Left ventricle myocardium inferior (tissue), 1 donor: Measurements from ENCODE around the gene TTYH3. TPM values are rescaled to one million over a fixed set of nuclear protein-coding genes. Genes with fewer than 3 reads are reported as not detected.
"Not testable (repeated sequence)": the region's sequence is repeated elsewhere in the genome, so short reads cannot be mapped to it uniquely, and the experiment has no call there.

Source experiments
- DNase-seq: peaks from one replicate; pipeline ENCODE4 v3.0.0-alpha.2; 2020
- H3K27ac ChIP-seq: fragments of 200-600 bp; replicated peaks from 2 replicates; pipeline ENCODE4 v1.8.0; 2021
- H3K27me3 ChIP-seq: fragments of 200-600 bp; 2 replicates; pipeline ENCODE4 v1.8.0; 2021; ENCODE audit warnings: low read depth
- H3K36me3 ChIP-seq: fragments of 200-600 bp; 2 replicates; pipeline ENCODE4 v1.8.0; 2021
- H3K4me1 ChIP-seq: fragments of 200-600 bp; 2 replicates; pipeline ENCODE4 v1.8.0; 2021
- H3K4me3 ChIP-seq: fragments of 200-600 bp; 2 replicates; pipeline ENCODE4 v1.8.0; 2021; ENCODE audit warnings: mild to moderate bottlenecking, moderate library complexity
- H3K9me3 ChIP-seq: fragments of 200-600 bp; replicated peaks from 2 replicates; pipeline ENCODE4 v1.8.0; 2021
- intact Hi-C: fragments of 100-400 bp; cut with micrococcal nuclease; formaldehyde crosslinking; loops from one replicate; pipeline ENCODE4 v1.11.0; 2022
- total RNA-seq: library from RNA; stranded (reverse); fragmentation: NEBNext Ultra II Directional; extraction: Animal tissue kit (Norgen Biotek cat#: 25700); gene quantifications from one replicate; pipeline ENCODE4 v1.2.1, GENCODE V29; 2021
- TF ChIP-seq, protein P1 (sequence below): fragments of 200-600 bp; IDR thresholded peaks from 2 replicates; pipeline ENCODE4 v1.8.0; 2021; ENCODE audit warnings: antibody characterized with exemption, mild to moderate bottlenecking, borderline replicate concordance
- donor health status: DM: no; HTN: yes; CAD: no; lungs with severe emphysema.

The TTYH3 gene
- total RNA-seq, 1 donor from 2014 or later = 10.9 TPM

DNA sequence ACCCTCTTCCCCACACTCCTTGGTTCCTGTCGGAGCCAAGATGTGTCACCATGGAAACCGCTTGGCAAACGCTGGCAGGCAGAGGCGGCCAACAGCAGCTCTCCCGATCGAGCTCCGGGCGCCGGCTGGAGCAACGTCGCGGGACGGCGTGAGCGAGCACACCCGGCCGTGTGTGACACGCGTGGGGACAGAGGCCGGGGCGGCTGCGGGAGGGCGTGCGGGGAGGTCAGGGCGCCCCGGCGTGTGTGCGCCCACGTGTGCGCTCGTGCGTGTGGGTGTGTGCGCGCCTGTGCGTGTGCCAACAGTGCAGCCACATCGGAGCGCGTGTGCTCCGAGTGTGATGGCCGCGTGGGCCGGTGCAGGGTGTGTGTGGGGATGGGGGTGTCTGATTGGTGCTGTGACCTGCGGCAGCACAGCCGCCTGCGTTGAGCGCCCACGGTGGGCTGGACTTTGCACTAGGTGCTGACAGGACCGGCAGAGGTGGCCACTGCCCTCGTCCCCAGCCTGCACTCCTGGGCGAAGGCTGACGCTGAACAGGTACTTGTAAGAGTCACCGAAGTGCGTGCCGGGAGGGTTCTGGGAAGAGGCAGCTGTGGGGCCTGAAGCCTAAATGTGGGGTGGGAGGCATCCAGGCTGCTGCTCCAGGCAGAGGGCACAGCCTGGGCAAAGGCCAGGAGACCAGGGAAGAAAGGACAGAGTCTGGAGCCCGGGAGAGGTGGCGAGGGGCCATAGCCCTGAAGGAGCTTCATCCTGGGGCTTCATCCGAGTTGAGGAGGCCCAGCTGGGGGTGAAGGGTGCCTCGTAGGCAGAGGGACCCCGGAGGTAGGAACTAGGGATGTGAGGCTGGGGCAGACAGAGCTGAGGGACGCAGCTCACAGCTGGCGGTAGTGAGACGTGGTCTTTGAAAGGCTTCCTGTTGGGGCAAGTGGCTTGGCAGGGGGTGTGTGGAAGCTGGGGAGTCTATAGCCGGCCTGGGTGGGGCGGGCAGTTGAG lies 47.6 kb downstream of the TTYH3 start:
- not testable (repeated sequence) for H3K36me3 ChIP-seq, H3K27ac ChIP-seq, H3K4me1 ChIP-seq, DNase-seq, H3K4me3 ChIP-seq, H3K9me3 ChIP-seq
- H3K27me3 ChIP-seq = peaks cover 41% of the 10 kb centered on the region
- intact Hi-C loops = loop anchor here (5.0 kb wide), 1 partner anchor 112 kb away; no protein-coding TSS in a partner anchor

DNA sequence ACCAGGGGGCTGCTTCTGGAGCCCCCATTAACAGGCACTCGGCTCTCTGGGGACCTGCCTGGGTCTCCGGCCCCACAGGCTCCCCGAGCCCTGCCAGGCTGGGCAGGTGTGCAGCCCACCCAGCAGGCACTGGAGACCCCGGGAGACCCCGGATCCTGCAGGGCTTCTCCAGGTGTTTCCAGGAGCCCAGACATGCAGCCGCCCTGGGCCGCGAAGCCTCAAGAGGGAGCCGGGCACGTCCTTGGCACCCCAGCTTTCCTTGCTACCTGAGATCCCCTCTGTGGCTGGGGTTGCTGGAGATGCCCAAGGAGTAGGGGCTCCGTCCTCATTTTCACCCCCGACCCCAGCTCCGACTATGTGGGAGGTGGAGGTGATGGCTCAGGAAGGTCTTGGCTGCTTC lies 48.5 kb downstream of the TTYH3 start:
- TF ChIP-seq, protein P1, sequence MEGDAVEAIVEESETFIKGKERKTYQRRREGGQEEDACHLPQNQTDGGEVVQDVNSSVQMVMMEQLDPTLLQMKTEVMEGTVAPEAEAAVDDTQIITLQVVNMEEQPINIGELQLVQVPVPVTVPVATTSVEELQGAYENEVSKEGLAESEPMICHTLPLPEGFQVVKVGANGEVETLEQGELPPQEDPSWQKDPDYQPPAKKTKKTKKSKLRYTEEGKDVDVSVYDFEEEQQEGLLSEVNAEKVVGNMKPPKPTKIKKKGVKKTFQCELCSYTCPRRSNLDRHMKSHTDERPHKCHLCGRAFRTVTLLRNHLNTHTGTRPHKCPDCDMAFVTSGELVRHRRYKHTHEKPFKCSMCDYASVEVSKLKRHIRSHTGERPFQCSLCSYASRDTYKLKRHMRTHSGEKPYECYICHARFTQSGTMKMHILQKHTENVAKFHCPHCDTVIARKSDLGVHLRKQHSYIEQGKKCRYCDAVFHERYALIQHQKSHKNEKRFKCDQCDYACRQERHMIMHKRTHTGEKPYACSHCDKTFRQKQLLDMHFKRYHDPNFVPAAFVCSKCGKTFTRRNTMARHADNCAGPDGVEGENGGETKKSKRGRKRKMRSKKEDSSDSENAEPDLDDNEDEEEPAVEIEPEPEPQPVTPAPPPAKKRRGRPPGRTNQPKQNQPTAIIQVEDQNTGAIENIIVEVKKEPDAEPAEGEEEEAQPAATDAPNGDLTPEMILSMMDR = no peak
- Histone ChIP-seq H3K27ac (no peak overlapping the region), H3K27me3 (peaks cover 50% of the 10 kb centered on the region), H3K4me1 (peaks cover 4% of the 10 kb centered on the region), H3K4me3 (no peak overlapping the region), H3K36me3 (no peaks in the 10 kb centered on the region), H3K9me3 (peaks cover 6% of the 10 kb centered on the region)
- intact Hi-C loops = loop anchor here (5.0 kb wide), 1 partner anchor 113 kb away; no protein-coding TSS in a partner anchor
- DNase-seq = no peak

- no peak overlapping the region for H3K4me3 ChIP-seq
- H3K27ac ChIP-seq = no peak overlapping the region
- TF ChIP-seq, protein P1 = peak; percentile 84
- H3K9me3 ChIP-seq = peaks cover 3% of the 10 kb centered on the region
- no peaks in the 10 kb centered on the region for H3K36me3 ChIP-seq
- peaks cover 4% of the 10 kb centered on the region for H3K4me1 ChIP-seq
- intact Hi-C loops = loop anchor here (5.0 kb wide), 1 partner anchor 114 kb away; no protein-coding TSS in a partner anchor
- DNase-seq = peak; percentile 84
- H3K27me3 ChIP-seq = peaks cover 56% of the 10 kb centered on the region
These were observed 49.2 kb downstream of the TTYH3 start for GRCh38 chr7:2680792-2681490.

GRCh38 chr7:2681929-2682799 lies 50.4 kb downstream of the TTYH3 start:
- DNase-seq = no peak
- TF ChIP-seq, protein P1 = no peak
- H3K4me1 ChIP-seq = peaks cover 4% of the 10 kb centered on the region
- H3K9me3 ChIP-seq = peaks cover 3% of the 10 kb centered on the region
- intact Hi-C loops = loop anchor here (5.0 kb wide), 1 partner anchor 115 kb away; no protein-coding TSS in a partner anchor
- no peak overlapping the region for H3K4me3 ChIP-seq
- no peak overlapping the region for H3K27ac ChIP-seq
- H3K36me3 ChIP-seq = no peaks in the 10 kb centered on the region
- peaks cover 69% of the 10 kb centered on the region for H3K27me3 ChIP-seq

DNA sequence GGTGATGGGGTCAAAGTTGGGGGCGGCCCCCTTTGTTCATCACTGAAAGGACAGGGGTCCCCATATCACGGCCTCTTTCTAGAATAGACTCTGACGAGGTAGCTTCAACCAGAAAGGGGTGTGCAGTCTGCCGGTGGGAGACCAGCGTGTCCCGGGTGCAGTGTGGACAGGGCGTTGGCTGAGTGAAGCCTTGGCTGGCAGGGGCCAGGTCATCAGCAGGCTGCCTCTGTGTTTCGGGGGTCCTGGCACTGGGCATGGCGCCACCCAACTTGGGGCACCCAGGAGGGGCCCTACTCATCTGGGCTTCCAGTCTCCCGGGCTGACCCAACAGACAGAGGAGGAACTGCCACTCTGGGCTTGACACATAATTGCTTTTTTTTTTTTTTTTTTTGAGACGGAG lies 52.7 kb downstream of the TTYH3 start:
- H3K27ac ChIP-seq = no peak overlapping the region
- no peak overlapping the region for H3K4me3 ChIP-seq
- no peaks in the 10 kb centered on the region for H3K36me3 ChIP-seq
- no peak for DNase-seq
- H3K27me3 ChIP-seq = peaks cover 86% of the 10 kb centered on the region
- peaks cover 27% of the 10 kb centered on the region for H3K4me1 ChIP-seq
- intact Hi-C loops = loop anchor here (5.0 kb wide), 1 partner anchor 117 kb away; no protein-coding TSS in a partner anchor
- peaks cover 3% of the 10 kb centered on the region for H3K9me3 ChIP-seq
- TF ChIP-seq, protein P1 = no peak
